Measurements from ENCODE around the gene P4HTM. TPM values are rescaled to one million over a fixed set of nuclear protein-coding genes. Genes with fewer than 3 reads are reported as not detected.
"Not testable (repeated sequence)": the region's sequence is repeated elsewhere in the genome, so short reads cannot be mapped to it uniquely, and the experiment has no call there.

P4HTM gene
- total RNA-seq, 1 experiment from 2014 or later: 36.1 TPM

GRCh38 chr3:49007771-49008528 is 17.9 kb downstream of the P4HTM start:
- H2AFZ ChIP-seq (ENCODE audit: low read length): no peak overlapping the region
- peak overlapping the region; percentile 90 for H3K9ac ChIP-seq (ENCODE audit: low read length)

GRCh38 chr3:49008627-49009026 is 18.6 kb downstream of the P4HTM start:
- H3K9me3 ChIP-seq (ENCODE audit: low read length); H3K27me3 ChIP-seq (ENCODE audit: low read length); H3K36me3 ChIP-seq (ENCODE audit: insufficient read depth, low read length); DNase-seq; H3K27ac ChIP-seq (ENCODE audit: low read length); H3K9me2 ChIP-seq (replicated peaks; ENCODE audit: insufficient read depth, low read length); H2AFZ ChIP-seq (ENCODE audit: low read length): not testable (repeated sequence)
- Histone ChIP-seq H4K20me1 (ENCODE audit: insufficient read depth, low read depth, low read length) (peaks cover 12% of the 10 kb centered on the region; the same call in 1 of the 2 replicates), H3K4me1 (ENCODE audit: low read length) (peaks cover 25% of the 10 kb centered on the region), H3K4me3 (ENCODE audit: low read length) (peak overlapping the region; percentile 82), H3K9ac (ENCODE audit: low read length) (peak overlapping the region; percentile 69), H3K79me2 (ENCODE audit: low read length) (peaks cover 31% of the 10 kb centered on the region), H3K4me2 (ENCODE audit: low read depth, low read length, poor library complexity, severe bottlenecking) (peak overlapping the region; percentile 93)

More at GRCh38 chr3:49007771-49008528, 17.9 kb downstream of the P4HTM start:
- peak overlapping the region; percentile 93 for H3K4me2 ChIP-seq (ENCODE audit: low read depth, low read length, poor library complexity, severe bottlenecking)
- no peaks in the 10 kb centered on the region for H3K9me3 ChIP-seq (ENCODE audit: low read length)
- H3K9me2 ChIP-seq (replicated peaks; ENCODE audit: insufficient read depth, low read length): no peaks in the 10 kb centered on the region
- peak overlapping the region; percentile 85 for H3K27ac ChIP-seq (ENCODE audit: low read length)
- H4K20me1 ChIP-seq (ENCODE audit: insufficient read depth, low read depth, low read length): peaks cover 7% of the 10 kb centered on the region; the same call in 1 of the 2 replicates
- DNase-seq: peak; percentile 97
- H3K27me3 ChIP-seq (ENCODE audit: low read length): no peaks in the 10 kb centered on the region
- peaks cover 31% of the 10 kb centered on the region for H3K79me2 ChIP-seq (ENCODE audit: low read length)
- H3K4me1 ChIP-seq (ENCODE audit: low read length): peaks cover 23% of the 10 kb centered on the region
- no peaks in the 10 kb centered on the region for H3K36me3 ChIP-seq (ENCODE audit: insufficient read depth, low read length)
- peak overlapping the region; percentile 82 for H3K4me3 ChIP-seq (ENCODE audit: low read length)

DNA sequence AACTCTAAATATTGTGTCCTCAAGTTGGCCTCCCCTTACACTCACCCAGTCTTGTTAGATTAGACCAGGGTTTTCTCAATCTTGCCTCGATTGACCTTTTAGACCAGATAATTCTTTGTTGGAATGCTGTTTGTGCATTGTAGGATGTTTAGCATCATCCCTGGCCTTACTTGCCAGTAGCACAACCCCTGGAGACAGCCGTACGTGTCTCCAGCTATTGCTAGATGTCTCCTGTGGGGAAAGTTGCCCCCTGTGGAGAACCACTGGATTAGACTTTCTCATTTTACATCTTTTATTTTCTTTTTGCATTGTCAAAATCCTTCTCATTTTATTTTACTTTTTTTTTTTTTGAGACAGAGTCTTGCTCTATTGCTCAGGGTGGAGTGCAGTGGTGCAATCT is 19.4 kb downstream of the P4HTM start:
- Histone ChIP-seq H3K9me2 (replicated peaks; ENCODE audit: insufficient read depth, low read length) (no peaks in the 10 kb centered on the region), H3K27ac (ENCODE audit: low read length) (no peak overlapping the region), H2AFZ (ENCODE audit: low read length) (no peak overlapping the region), H3K4me1 (ENCODE audit: low read length) (peaks cover 33% of the 10 kb centered on the region), H3K36me3 (ENCODE audit: insufficient read depth, low read length) (no peaks in the 10 kb centered on the region), H3K4me3 (ENCODE audit: low read length) (no peak overlapping the region), H3K4me2 (ENCODE audit: low read depth, low read length, poor library complexity, severe bottlenecking) (no peak overlapping the region), H3K9me3 (ENCODE audit: low read length) (no peaks in the 10 kb centered on the region), H3K27me3 (ENCODE audit: low read length) (no peaks in the 10 kb centered on the region), H4K20me1 (ENCODE audit: insufficient read depth, low read depth, low read length) (peaks cover 15% of the 10 kb centered on the region; the same call in 1 of the 2 replicates), H3K79me2 (ENCODE audit: low read length) (peaks cover 31% of the 10 kb centered on the region), H3K9ac (ENCODE audit: low read length) (no peak overlapping the region)
- no peak for DNase-seq

DNA sequence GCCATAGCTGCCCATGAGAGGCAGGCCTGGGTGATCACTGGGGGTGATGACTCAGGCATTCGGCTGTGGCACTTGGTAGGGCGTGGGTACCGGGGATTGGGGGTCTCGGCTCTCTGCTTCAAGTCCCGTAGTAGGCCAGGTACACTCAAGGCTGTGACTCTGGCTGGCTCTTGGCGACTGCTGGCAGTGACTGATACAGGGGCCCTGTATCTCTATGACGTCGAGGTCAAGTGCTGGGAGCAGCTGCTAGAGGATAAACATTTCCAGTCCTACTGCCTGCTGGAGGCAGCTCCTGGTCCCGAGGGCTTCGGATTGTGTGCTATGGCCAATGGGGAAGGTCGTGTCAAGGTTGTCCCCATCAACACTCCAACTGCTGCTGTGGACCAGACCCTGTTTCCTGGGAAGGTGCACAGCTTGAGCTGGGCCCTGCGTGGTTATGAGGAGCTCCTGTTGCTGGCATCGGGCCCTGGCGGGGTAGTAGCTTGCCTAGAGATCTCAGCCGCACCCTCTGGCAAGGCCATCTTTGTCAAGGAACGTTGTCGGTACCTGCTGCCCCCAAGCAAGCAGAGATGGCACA is 22.5 kb downstream of the P4HTM start:
- peaks cover 28% of the 10 kb centered on the region for H3K79me2 ChIP-seq (ENCODE audit: low read length)
- no peak for DNase-seq

GRCh38 chr3:49013113-49013737 is 23.2 kb downstream of the P4HTM start:
- peaks cover 7% of the 10 kb centered on the region; the same call in 1 of the 2 replicates for H3K36me3 ChIP-seq (ENCODE audit: insufficient read depth, low read length)
- no peak overlapping the region for H2AFZ ChIP-seq (ENCODE audit: low read length)
- no peaks in the 10 kb centered on the region for H3K9me2 ChIP-seq (replicated peaks; ENCODE audit: insufficient read depth, low read length)
- DNase-seq: no peak
- peaks cover 24% of the 10 kb centered on the region for H3K79me2 ChIP-seq (ENCODE audit: low read length)
- no peak overlapping the region for H3K9ac ChIP-seq (ENCODE audit: low read length)
- H3K4me2 ChIP-seq (ENCODE audit: low read depth, low read length, poor library complexity, severe bottlenecking): no peak overlapping the region
- no peaks in the 10 kb centered on the region for H3K9me3 ChIP-seq (ENCODE audit: low read length)
- H3K4me3 ChIP-seq (ENCODE audit: low read length): no peak overlapping the region
- peaks cover 13% of the 10 kb centered on the region; the same call in 1 of the 2 replicates for H4K20me1 ChIP-seq (ENCODE audit: insufficient read depth, low read depth, low read length)
- no peaks in the 10 kb centered on the region for H3K27me3 ChIP-seq (ENCODE audit: low read length)
- H3K27ac ChIP-seq (ENCODE audit: low read length): no peak overlapping the region
- H3K4me1 ChIP-seq (ENCODE audit: low read length): peaks cover 30% of the 10 kb centered on the region

More for the DNA sequence above, 22.5 kb downstream of the P4HTM start:
- peaks cover 15% of the 10 kb centered on the region; the same call in 1 of the 2 replicates for H4K20me1 ChIP-seq (ENCODE audit: insufficient read depth, low read depth, low read length)
- H2AFZ ChIP-seq (ENCODE audit: low read length): no peak overlapping the region
- H3K9me3 ChIP-seq (ENCODE audit: low read length): no peaks in the 10 kb centered on the region
- no peaks in the 10 kb centered on the region for H3K9me2 ChIP-seq (replicated peaks; ENCODE audit: insufficient read depth, low read length)
- H3K4me2 ChIP-seq (ENCODE audit: low read depth, low read length, poor library complexity, severe bottlenecking): no peak overlapping the region
- no peak overlapping the region for H3K4me3 ChIP-seq (ENCODE audit: low read length)
- no peak overlapping the region for H3K27ac ChIP-seq (ENCODE audit: low read length)
- no peaks in the 10 kb centered on the region for H3K27me3 ChIP-seq (ENCODE audit: low read length)
- no peak overlapping the region for H3K9ac ChIP-seq (ENCODE audit: low read length)
- H3K36me3 ChIP-seq (ENCODE audit: insufficient read depth, low read length): peaks cover 7% of the 10 kb centered on the region; the same call in 1 of the 2 replicates
- peaks cover 30% of the 10 kb centered on the region for H3K4me1 ChIP-seq (ENCODE audit: low read length)

DNA sequence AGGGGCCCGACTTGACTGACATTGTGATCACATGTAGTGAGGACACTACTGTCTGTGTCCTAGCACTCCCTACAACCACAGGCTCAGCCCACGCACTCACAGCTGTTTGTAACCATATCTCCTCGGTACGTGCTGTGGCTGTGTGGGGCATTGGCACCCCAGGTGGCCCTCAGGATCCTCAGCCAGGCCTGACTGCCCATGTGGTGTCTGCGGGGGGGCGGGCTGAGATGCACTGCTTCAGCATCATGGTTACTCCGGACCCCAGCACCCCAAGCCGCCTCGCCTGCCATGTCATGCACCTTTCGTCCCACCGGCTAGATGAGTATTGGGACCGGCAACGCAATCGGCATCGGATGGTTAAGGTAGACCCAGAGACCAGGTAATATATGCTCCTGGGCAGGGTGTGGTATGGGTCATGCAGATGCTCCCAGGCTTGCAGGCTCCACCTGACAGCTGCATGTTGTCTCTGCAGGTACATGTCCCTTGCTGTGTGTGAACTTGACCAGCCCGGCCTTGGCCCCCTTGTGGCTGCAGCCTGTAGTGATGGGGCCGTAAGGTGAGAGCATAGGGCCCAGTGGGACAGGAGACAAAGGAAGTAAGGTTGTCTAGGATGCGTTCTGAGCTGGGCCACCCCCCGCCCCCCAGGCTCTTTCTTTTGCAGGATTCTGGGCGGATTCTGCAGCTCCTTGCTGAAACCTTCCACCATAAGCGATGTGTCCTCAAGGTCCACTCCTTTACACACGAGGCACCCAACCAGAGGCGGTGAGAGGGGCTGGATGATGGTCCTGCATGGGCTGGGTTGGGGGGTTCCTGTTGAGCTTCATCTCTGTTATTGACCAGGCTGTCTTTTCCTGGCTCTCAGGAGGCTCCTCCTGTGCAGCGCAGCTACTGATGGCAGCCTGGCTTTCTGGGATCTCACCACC is 24.0 kb downstream of the P4HTM start:
- no peaks in the 10 kb centered on the region for H3K9me3 ChIP-seq (ENCODE audit: low read length)
- H3K9me2 ChIP-seq (replicated peaks; ENCODE audit: insufficient read depth, low read length): no peaks in the 10 kb centered on the region
- no peak overlapping the region for H3K4me2 ChIP-seq (ENCODE audit: low read depth, low read length, poor library complexity, severe bottlenecking)
- DNase-seq: peak; percentile 90
- H4K20me1 ChIP-seq (ENCODE audit: insufficient read depth, low read depth, low read length): peaks cover 9% of the 10 kb centered on the region; the same call in 1 of the 2 replicates
- no peak overlapping the region for H3K9ac ChIP-seq (ENCODE audit: low read length)
- peaks cover 29% of the 10 kb centered on the region for H3K4me1 ChIP-seq (ENCODE audit: low read length)
- H3K27me3 ChIP-seq (ENCODE audit: low read length): no peaks in the 10 kb centered on the region
- H3K36me3 ChIP-seq (ENCODE audit: insufficient read depth, low read length): peaks cover 7% of the 10 kb centered on the region; the same call in 1 of the 2 replicates
- no peak overlapping the region for H3K4me3 ChIP-seq (ENCODE audit: low read length)
- H2AFZ ChIP-seq (ENCODE audit: low read length): no peak overlapping the region
- no peak overlapping the region for H3K27ac ChIP-seq (ENCODE audit: low read length)
- H3K79me2 ChIP-seq (ENCODE audit: low read length): peaks cover 16% of the 10 kb centered on the region

DNA sequence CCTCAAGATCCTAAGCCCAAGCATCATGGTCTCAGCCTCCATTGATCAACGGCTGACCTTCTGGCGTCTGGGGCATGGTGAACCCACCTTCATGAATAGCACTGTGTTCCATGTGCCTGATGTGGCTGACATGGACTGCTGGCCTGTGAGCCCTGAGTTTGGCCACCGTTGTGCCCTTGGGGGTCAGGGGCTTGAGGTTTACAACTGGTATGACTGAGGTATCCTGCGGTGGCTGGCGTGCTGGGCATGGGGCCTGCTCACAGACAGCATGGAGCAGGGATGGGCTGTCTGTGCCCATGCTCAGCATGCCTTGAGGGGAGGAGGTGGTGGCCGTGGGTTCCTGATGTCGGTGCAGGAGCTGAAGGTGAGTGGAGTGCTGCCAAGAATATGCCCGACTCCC is 25.0 kb downstream of the P4HTM start:
- no peak overlapping the region for H3K4me2 ChIP-seq (ENCODE audit: low read depth, low read length, poor library complexity, severe bottlenecking)
- H3K27ac ChIP-seq (ENCODE audit: low read length): no peak overlapping the region
- peaks cover 14% of the 10 kb centered on the region for H3K79me2 ChIP-seq (ENCODE audit: low read length)
- no peaks in the 10 kb centered on the region for H3K9me3 ChIP-seq (ENCODE audit: low read length)
- H3K36me3 ChIP-seq (ENCODE audit: insufficient read depth, low read length): peaks cover 7% of the 10 kb centered on the region; the same call in 1 of the 2 replicates
- H3K9ac ChIP-seq (ENCODE audit: low read length): no peak overlapping the region
- no peak overlapping the region for H2AFZ ChIP-seq (ENCODE audit: low read length)
- peaks cover 40% of the 10 kb centered on the region for H3K4me1 ChIP-seq (ENCODE audit: low read length)
- H3K9me2 ChIP-seq (replicated peaks; ENCODE audit: insufficient read depth, low read length): no peaks in the 10 kb centered on the region
- no peak overlapping the region for H3K4me3 ChIP-seq (ENCODE audit: low read length)
- no peak for DNase-seq
- H4K20me1 ChIP-seq (ENCODE audit: insufficient read depth, low read depth, low read length): peaks cover 9% of the 10 kb centered on the region; the same call in 1 of the 2 replicates
- no peaks in the 10 kb centered on the region for H3K27me3 ChIP-seq (ENCODE audit: low read length)

Data from Karpas-422 (cell line).